Keratinocyte (primary cell): Measurements from ENCODE around the gene CPPED1. TPM values are rescaled to one million over a fixed set of nuclear protein-coding genes. Genes with fewer than 3 reads are reported as not detected.

Experiments
- DNase-seq: peaks from one replicate; pipeline ENCODE4 v3.0.0-alpha.2; 2011; ENCODE audit warnings: low read depth, missing footprints, low spot score
- FAIRE-seq: peaks from 2 replicates; lab custom pipeline; 2011; peaks lifted over from hg19 to GRCh38; lab: Jason Lieb, UNC
- H2AFZ ChIP-seq: 2 replicates; pipeline ENCODE4 v1.6.0; 2012; ENCODE audit warnings: low read length, control low read depth, inconsistent platforms; ENCODE audit not compliant: control insufficient read depth
- H3K27ac ChIP-seq: 2 replicates; pipeline ENCODE4 v1.5.1; 2011; ENCODE audit warnings: low read length; ENCODE audit not compliant: control insufficient read depth, insufficient read depth
- H3K27me3 ChIP-seq: 3 replicates; pipeline ENCODE4 v1.6.0; 2011; ENCODE audit warnings: low read length; ENCODE audit not compliant: control insufficient read depth, insufficient read depth; ENCODE audit errors: extremely low read depth
- H3K36me3 ChIP-seq, 2 experiments: 2 replicates in 1 of 2; 3 replicates in 1 of 2; pipeline ENCODE4 v1.5.1; 2011; ENCODE audit warnings: low read length in 2 of 2, mild to moderate bottlenecking in 1 of 2; ENCODE audit not compliant: control insufficient read depth in 2 of 2, insufficient read depth in 2 of 2; ENCODE audit errors: extremely low read depth in 1 of 2
- H3K4me1 ChIP-seq: 3 replicates; pipeline ENCODE4 v1.5.1; 2011; ENCODE audit warnings: low read length; ENCODE audit not compliant: control insufficient read depth, insufficient read depth; ENCODE audit errors: extremely low read depth
- H3K4me2 ChIP-seq: 3 replicates; pipeline ENCODE4 v1.6.0; 2011; ENCODE audit warnings: low read depth, low read length; ENCODE audit not compliant: control insufficient read depth, insufficient read depth; ENCODE audit errors: extremely low read depth
- H3K4me3 ChIP-seq, 3 experiments: fragments of 200-600 bp in 1 of 3; sonication (generic) in 1 of 3; 2 replicates in 2 of 3; 3 replicates in 1 of 3; pipeline ENCODE4 v1.5.1; 2011 to 2016; ENCODE audit warnings: low read length in 3 of 3, mild to moderate bottlenecking in 3 of 3, control low read depth in 2 of 3, inconsistent platforms in 1 of 3, low read depth in 1 of 3, mixed read lengths in 1 of 3, mixed run types in 1 of 3, moderate library complexity in 1 of 3; ENCODE audit not compliant: control insufficient read depth in 2 of 3, insufficient read depth in 2 of 3; ENCODE audit errors: extremely low read depth in 1 of 3
- H3K79me2 ChIP-seq: 2 replicates; pipeline ENCODE4 v1.6.0; 2012; ENCODE audit warnings: low read length; ENCODE audit not compliant: control insufficient read depth, insufficient read depth
- H3K9ac ChIP-seq: 3 replicates; pipeline ENCODE4 v1.6.0; 2011; ENCODE audit warnings: low read length; ENCODE audit not compliant: control insufficient read depth, insufficient read depth; ENCODE audit errors: extremely low read depth
- H3K9me1 ChIP-seq: 3 replicates; pipeline ENCODE4 v1.6.0; 2011; ENCODE audit warnings: low read length; ENCODE audit not compliant: control insufficient read depth, insufficient read depth; ENCODE audit errors: extremely low read depth
- H3K9me3 ChIP-seq: 2 replicates; pipeline ENCODE4 v1.5.1; 2012; ENCODE audit warnings: low read depth, low read length; ENCODE audit not compliant: control insufficient read depth
- H4K20me1 ChIP-seq: 3 replicates; pipeline ENCODE4 v1.6.0; 2011; ENCODE audit warnings: low read length; ENCODE audit not compliant: control insufficient read depth, insufficient read depth; ENCODE audit errors: extremely low read depth
- EZH2 ChIP-seq: IDR thresholded peaks from one replicate; pipeline ENCODE4 v1.6.1; 2012; ENCODE audit warnings: inconsistent platforms, mild to moderate bottlenecking, low read length, moderate library complexity
- dilution Hi-C: fragments of 300-500 bp; cut with MboI; formaldehyde crosslinking; loops from one replicate; pipeline ENCODE4 v1.7.0; 2020; ENCODE audit warnings: low sequenced_read_pairs; ENCODE audit not compliant: extremely low pct_ligation_motif_present
- polyA plus RNA-seq, 5 experiments: library from polyadenylated mRNA; depleted of rRNA in 3 of 5; stranded (reverse) in 3 of 5; stranded (forward) in 1 of 5; unstranded in 1 of 5; fragments of >200 nt; gene quantifications; 1 replicate in 1 of 5; 2 replicates in 3 of 5; 3 replicates in 1 of 5; pipeline versions ENCODE4 v1.2.1 to v1.2.3, GENCODE V29; 2011 to 2012; ENCODE audit warnings: missing spikeins in 2 of 5, low read depth in 1 of 5, low replicate concordance in 1 of 5
- TF ChIP-seq, protein P1 (sequence below), 3 experiments: IDR thresholded peaks in 1 of 3; conservative IDR thresholded peaks in 1 of 3; optimal IDR thresholded peaks in 1 of 3; 2 replicates in 2 of 3; 3 replicates in 1 of 3; pipeline versions ENCODE3 to v1.5.1; 2011; ENCODE audit warnings: low read length in 3 of 3, mild to moderate bottlenecking in 3 of 3, moderate library complexity in 2 of 3, control low read depth in 1 of 3, inconsistent platforms in 1 of 3; ENCODE audit not compliant: insufficient read depth in 2 of 3; ENCODE audit errors: extremely low read depth in 1 of 3

CPPED1 gene
- polyA plus RNA-seq, 1 donor (not counting 4 experiments of a cell fraction or from before 2014, with no cell fraction given): 14.4 TPM

DNA sequence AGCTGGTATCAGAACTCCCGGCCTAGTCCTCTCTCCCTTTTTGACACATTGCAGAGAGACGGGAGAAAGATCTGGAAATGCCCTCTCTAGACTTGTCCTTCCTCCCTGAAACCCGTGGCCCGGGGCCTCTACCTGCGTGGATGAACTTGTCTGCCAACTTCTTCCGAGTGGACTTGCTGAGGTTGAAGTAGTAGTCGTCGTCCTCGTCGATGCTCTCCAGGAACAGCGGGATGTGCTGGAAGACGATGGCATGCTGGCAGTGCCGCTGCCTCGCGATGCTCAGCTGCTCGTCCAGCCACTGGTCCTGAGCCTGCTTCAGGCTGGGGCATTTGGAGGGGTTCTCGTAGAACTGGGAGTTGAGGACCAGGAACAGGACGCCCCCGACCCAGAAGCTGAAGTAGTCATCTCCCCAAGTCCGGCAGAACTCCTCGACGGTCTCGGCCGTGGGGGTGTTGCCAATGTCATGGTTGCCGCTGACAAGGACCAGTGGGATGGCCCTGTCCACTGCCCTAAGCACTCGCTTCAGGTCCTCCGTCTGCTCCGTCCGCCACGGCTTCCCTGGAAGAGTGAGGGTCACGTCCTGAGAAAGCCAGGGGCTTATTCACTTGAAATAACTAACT lies 99.1 kb downstream of the CPPED1 start:
- Histone ChIP-seq H3K36me3 (peaks cover 0 to 2% of the 10 kb centered on the region in 2 experiments), H3K4me3 (no peak overlapping the region), H3K9me3 (no peaks in the 10 kb centered on the region), H3K27ac (no peak overlapping the region), H3K4me1 (no peaks in the 10 kb centered on the region), H3K9ac (no peak overlapping the region), H3K27me3 (no peaks in the 10 kb centered on the region), H3K4me2 (no peak overlapping the region), H4K20me1 (no peaks in the 10 kb centered on the region), H3K9me1 (no peaks in the 10 kb centered on the region), H3K79me2 (no peaks in the 10 kb centered on the region), H2AFZ (no peak overlapping the region)
- TF ChIP-seq, protein P1, sequence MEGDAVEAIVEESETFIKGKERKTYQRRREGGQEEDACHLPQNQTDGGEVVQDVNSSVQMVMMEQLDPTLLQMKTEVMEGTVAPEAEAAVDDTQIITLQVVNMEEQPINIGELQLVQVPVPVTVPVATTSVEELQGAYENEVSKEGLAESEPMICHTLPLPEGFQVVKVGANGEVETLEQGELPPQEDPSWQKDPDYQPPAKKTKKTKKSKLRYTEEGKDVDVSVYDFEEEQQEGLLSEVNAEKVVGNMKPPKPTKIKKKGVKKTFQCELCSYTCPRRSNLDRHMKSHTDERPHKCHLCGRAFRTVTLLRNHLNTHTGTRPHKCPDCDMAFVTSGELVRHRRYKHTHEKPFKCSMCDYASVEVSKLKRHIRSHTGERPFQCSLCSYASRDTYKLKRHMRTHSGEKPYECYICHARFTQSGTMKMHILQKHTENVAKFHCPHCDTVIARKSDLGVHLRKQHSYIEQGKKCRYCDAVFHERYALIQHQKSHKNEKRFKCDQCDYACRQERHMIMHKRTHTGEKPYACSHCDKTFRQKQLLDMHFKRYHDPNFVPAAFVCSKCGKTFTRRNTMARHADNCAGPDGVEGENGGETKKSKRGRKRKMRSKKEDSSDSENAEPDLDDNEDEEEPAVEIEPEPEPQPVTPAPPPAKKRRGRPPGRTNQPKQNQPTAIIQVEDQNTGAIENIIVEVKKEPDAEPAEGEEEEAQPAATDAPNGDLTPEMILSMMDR (optimal IDR thresholded peaks at IDR 0.05 in 1 of 3, IDR thresholded peaks at IDR 0.05 in 1 of 3, conservative IDR thresholded peaks at IDR 0.05 in 1 of 3; ENCODE audit: extremely low read depth in 1 of 3, insufficient read depth in 2 of 3, low read length in 3 of 3): no peak
- TF ChIP-seq EZH2: no peak
- dilution Hi-C loops: no loop called here
- no peak for DNase-seq
- no peak for FAIRE-seq

- Histone ChIP-seq H3K27ac (no peak overlapping the region), H3K27me3 (no peaks in the 10 kb centered on the region), H4K20me1 (no peaks in the 10 kb centered on the region), H3K36me3 (peaks cover 0 to 2% of the 10 kb centered on the region in 2 experiments), H3K4me2 (no peak overlapping the region), H3K4me3 (no peak overlapping the region), H2AFZ (no peak overlapping the region), H3K9me3 (no peaks in the 10 kb centered on the region), H3K9ac (no peak overlapping the region), H3K79me2 (no peaks in the 10 kb centered on the region), H3K4me1 (no peaks in the 10 kb centered on the region), H3K9me1 (no peaks in the 10 kb centered on the region)
- DNase-seq: no peak
- no peak for FAIRE-seq
- dilution Hi-C loops: no loop called here
- TF ChIP-seq, protein P1 (optimal IDR thresholded peaks at IDR 0.05 in 1 of 3, IDR thresholded peaks at IDR 0.05 in 1 of 3, conservative IDR thresholded peaks at IDR 0.05 in 1 of 3; ENCODE audit: extremely low read depth in 1 of 3, insufficient read depth in 2 of 3, low read length in 3 of 3): no peak
- TF ChIP-seq EZH2: no peak
Measured at GRCh38 chr16:12703935-12704334, 99.8 kb downstream of the CPPED1 start.
